NCI-H2196 (cell line): ENCODE data around the gene AP3S1.
"Not testable (repeated sequence)": the region's sequence is repeated elsewhere in the genome, so short reads cannot be mapped to it uniquely, and the experiment has no call there.

Source experiments
- DNase-seq: peaks from one replicate; lab custom pipeline; 2025; ENCODE audit not compliant: unreplicated experiment; lab: John Stamatoyannopoulos, UW

AP3S1 gene

GRCh38 chr5:115841382-115842088, at the start of gene AP3S1, which contains the start of gene ATG12:
AP3S1 (plus strand) TSS chr5:115841935; CDS start chr5:115842038, 103 bp downstream.
ATG12 (minus strand) TSS chr5:115841565; CDS start chr5:115841552, 13 bp downstream.
- peak; percentile 91 for DNase-seq

GRCh38 chr5:115795700-115796099, 46.0 kb upstream of the AP3S1 start:
- no peak for DNase-seq

- DNase-seq: no peak
Observed at GRCh38 chr5:115796656-115797055, 45.1 kb upstream of the AP3S1 start.

- DNase-seq: no peak
Observed at GRCh38 chr5:115798252-115798651, 43.5 kb upstream of the AP3S1 start.

- DNase-seq: no peak
Observed at GRCh38 chr5:115800108-115800507, 41.6 kb upstream of the AP3S1 start.

GRCh38 chr5:115801152-115801551, 40.6 kb upstream of the AP3S1 start:
- no peak for DNase-seq

GRCh38 chr5:115801984-115802383, 39.8 kb upstream of the AP3S1 start:
- DNase-seq: no peak

GRCh38 chr5:115806986-115807653, 34.6 kb upstream of the AP3S1 start:
- DNase-seq: no peak

GRCh38 chr5:115807654-115808052, 34.1 kb upstream of the AP3S1 start:
- no peak for DNase-seq

GRCh38 chr5:115808066-115808465, 33.7 kb upstream of the AP3S1 start:
- DNase-seq: not testable (repeated sequence)

- no peak for DNase-seq
Observed at GRCh38 chr5:115809946-115810345, 31.8 kb upstream of the AP3S1 start.

GRCh38 chr5:115810761-115811160, 31.0 kb upstream of the AP3S1 start:
- DNase-seq: no peak

- no peak for DNase-seq
Observed at GRCh38 chr5:115811406-115811805, 30.3 kb upstream of the AP3S1 start.

- no peak for DNase-seq
Observed at GRCh38 chr5:115812372-115812771, 29.4 kb upstream of the AP3S1 start.

- DNase-seq: no peak
Observed at GRCh38 chr5:115813719-115814118, 28.0 kb upstream of the AP3S1 start.

GRCh38 chr5:115815006-115815692, 26.6 kb upstream of the AP3S1 start:
- DNase-seq: no peak

GRCh38 chr5:115815693-115816225, 26.0 kb upstream of the AP3S1 start:
- DNase-seq: no peak

GRCh38 chr5:115816226-115817081, 25.3 kb upstream of the AP3S1 start, which contains the start of gene CDO1:
CDO1 (minus strand) TSS chr5:115816659; CDS start chr5:115816397, 262 bp downstream.
- DNase-seq: no peak

- no peak for DNase-seq
Observed at GRCh38 chr5:115817386-115817785, 24.3 kb upstream of the AP3S1 start.

GRCh38 chr5:115818821-115819220, 22.9 kb upstream of the AP3S1 start:
- no peak for DNase-seq

GRCh38 chr5:115820846-115821245, 20.9 kb upstream of the AP3S1 start:
- no peak for DNase-seq
